Muscle layer of duodenum (tissue), 2 donors: ENCODE results near the gene ZNF423.
"Not testable (repeated sequence)": the region's sequence is repeated elsewhere in the genome, so short reads cannot be mapped to it uniquely, and the experiment has no call there.

ENCODE experiments used
- H3K27ac ChIP-seq: one replicate; pipeline ENCODE4 v1.7.0; 2013; ENCODE audit warnings: mild to moderate bottlenecking, low read length
- H3K27me3 ChIP-seq: one replicate; pipeline ENCODE4 v1.7.0; 2013; ENCODE audit warnings: low read depth, mild to moderate bottlenecking, control low read depth, low read length
- H3K36me3 ChIP-seq, 2 donors: one replicate each; pipeline ENCODE4 v1.7.0; 2013; ENCODE audit warnings: low read length in 2 of 2, control low read depth in 1 of 2, mild to moderate bottlenecking in 1 of 2; ENCODE audit not compliant: insufficient read depth in 2 of 2, control insufficient read depth in 1 of 2
- H3K4me1 ChIP-seq, 2 donors: one replicate each; pipeline ENCODE4 v1.7.0; 2013; ENCODE audit warnings: low read length in 2 of 2, mild to moderate bottlenecking in 2 of 2, control low read depth in 1 of 2, moderate library complexity in 1 of 2; ENCODE audit not compliant: insufficient read depth in 2 of 2, control insufficient read depth in 1 of 2
- H3K4me3 ChIP-seq, 2 donors: one replicate each; pipeline ENCODE4 v1.7.0; 2013; ENCODE audit warnings: low read length in 2 of 2, low read depth in 1 of 2, mild to moderate bottlenecking in 1 of 2
- H3K9me3 ChIP-seq, 2 donors: one replicate each; pipeline ENCODE4 v1.7.0; 2013; ENCODE audit warnings: low read length in 2 of 2, control low read depth in 1 of 2, mild to moderate bottlenecking in 1 of 2; ENCODE audit not compliant: control insufficient read depth in 1 of 2
- donor health status: healthy.

Gene ZNF423

DNA sequence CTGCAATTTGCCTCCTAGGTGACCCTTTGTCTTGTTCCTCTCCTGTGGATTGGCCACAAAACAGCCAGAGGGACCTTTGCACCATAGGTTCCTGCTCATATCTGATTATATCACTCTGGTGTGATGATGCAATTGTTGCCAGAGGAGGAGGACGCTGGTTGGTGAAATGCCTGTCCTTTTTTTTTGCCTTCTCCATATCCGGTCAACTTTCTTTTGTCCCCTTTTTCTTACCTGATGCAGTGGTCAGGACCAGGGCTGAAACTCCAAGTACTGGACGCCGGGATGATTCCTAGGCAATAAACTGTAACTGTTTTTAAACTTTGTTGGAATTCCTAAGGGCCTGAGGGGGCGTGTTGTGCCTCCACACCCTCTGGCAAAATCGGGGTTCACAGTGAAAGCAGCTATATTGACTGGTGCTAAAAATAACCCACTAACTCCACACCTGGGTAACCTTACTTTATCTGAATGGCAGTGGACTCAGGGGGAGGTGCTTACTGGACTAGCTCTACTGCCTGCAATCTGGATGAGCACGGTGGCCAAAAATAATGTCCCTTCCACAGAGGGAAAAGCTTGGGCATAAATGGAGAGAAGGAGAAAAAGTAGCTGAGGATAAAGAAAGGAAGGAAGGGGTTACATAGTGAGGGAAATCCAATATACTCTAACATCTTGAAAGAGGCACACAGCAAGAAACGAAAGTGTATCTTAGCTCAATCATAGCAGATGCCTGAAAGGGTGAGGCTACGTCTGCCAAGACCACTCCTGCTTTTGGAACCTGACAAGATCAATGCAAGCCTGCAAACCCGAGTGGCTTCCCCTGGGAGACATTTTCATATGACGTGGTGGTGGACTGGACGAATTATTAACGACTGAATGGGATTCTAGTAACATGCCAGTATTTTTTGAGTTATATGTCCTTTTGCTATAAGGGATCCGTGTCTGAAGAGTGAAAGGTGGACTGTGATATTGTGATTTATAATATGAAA, 28.4 kb upstream of the ZNF423 start:
- no peak overlapping the region for H3K27ac ChIP-seq
- no peaks in the 10 kb centered on the region for H3K9me3 ChIP-seq
- no peaks in the 10 kb centered on the region for H3K36me3 ChIP-seq
- no peaks in the 10 kb centered on the region for H3K4me1 ChIP-seq
- no peaks in the 10 kb centered on the region for H3K27me3 ChIP-seq
- H3K4me3 ChIP-seq: no peak overlapping the region

DNA sequence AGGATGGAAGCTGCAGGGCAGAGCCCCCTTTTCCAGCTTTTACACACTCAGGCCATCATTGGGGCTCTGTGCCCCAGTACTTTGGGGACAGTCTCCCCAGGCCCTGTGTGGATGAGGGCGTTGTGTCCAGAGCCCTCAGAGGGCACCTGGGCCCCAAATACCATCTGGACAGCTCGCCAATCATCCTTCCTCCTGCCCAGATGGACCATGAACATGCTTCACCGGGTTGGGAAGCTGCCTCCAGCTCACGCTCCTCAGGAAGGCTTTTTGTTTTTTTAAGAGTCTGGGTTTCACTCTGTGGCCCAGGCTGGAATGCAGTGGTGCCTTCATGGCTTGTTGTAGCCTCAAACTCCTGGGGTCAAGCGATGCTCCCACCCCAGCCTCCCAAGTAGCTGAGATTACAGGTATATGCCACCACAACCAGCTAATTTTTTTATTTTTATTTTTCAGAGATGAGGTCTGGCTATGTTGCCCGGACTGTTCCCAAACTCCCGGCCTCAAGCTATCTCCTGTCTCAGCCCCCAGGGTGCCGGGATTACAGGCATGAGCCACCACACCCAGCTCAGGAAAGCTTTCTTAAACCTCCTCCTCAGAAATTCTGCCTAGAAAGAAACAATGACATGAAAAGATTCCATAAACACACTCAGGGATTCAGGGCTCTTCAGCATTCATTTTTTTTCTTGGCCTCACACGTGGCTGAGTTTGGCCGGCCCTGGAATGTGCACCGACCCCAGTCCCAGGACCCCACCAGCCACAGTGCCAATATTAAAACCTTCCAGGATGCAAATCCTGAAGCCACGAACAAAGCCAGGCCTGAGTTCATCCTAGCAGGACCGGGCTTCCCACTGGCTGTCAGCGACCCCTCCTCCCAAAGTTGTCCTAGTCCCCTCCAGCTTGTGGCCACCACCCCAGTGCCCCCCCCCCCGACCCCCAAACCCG, 27.4 kb upstream of the ZNF423 start:
- Histone ChIP-seq H3K9me3 (no peaks in the 10 kb centered on the region), H3K36me3 (no peaks in the 10 kb centered on the region), H3K4me3 (no peak overlapping the region), H3K27me3 (no peaks in the 10 kb centered on the region), H3K27ac (no peak overlapping the region), H3K4me1 (no peaks in the 10 kb centered on the region)

DNA sequence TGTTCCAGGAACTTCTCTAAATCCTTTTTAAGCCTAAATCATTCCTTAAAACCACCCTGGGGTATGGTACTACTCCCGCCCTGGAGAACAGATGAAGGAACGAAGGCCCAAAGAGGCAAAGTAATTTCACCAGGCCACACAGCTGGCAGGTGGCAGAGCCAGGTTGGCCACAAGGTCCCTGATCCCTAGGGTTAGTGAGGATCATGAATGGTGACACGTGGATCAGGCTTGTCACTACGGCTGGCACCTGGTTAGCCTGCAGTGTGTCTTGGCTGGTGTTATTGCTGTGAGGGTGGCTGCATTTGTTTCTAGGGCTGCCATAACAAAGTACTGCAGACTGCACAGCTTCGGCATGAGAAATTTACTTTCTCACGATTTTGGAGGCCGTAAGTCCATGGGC, 26.0 kb upstream of the ZNF423 start:
- Histone ChIP-seq H3K4me3 (no peak overlapping the region), H3K27ac (no peak overlapping the region), H3K9me3 (no peaks in the 10 kb centered on the region), H3K4me1 (no peaks in the 10 kb centered on the region), H3K27me3 (no peaks in the 10 kb centered on the region), H3K36me3 (no peaks in the 10 kb centered on the region)

DNA sequence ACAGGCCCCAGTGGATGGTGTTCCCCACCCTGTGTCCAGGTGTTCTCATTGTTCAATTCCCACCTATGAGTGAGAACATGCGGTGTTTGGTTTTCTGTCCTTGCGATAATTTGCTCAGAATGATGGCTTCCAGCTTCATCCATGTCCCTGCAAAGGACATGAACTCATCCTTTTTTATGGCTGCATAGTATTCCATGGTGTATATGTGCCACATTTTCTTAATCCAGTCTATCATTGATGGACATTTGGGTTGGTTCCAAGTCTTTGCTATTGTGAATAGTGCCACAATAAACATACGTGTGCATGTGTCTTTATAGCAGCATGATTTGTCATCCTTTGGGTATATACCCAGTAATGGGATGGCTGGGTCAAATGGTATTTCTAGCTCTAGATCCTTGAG, 22.6 kb upstream of the ZNF423 start:
- not testable (repeated sequence) for H3K9me3 ChIP-seq, H3K27me3 ChIP-seq, H3K4me3 ChIP-seq, H3K27ac ChIP-seq, H3K4me1 ChIP-seq, H3K36me3 ChIP-seq

DNA sequence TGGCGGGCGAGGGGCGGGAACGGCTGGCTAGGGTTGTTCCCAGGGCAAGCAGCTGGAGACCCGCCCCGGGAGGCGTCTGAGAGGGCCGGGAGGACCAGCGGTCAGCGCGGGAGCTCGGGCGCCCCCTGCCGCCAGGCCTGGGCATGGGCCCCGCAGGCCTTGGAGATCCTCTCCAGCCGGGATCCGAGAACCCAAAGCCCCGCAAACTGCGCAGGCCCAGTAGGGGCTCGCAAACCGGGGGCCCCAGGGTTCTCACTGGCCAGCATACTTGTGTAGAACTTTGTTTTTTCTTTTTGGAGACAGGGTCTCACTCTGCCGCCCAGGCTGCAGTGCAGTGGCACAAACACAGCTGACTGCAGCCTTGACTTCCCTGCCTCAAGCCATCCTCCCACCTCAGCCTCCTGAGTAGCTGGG, 20.8 kb upstream of the ZNF423 start:
- H3K27ac ChIP-seq: no peak overlapping the region

DNA sequence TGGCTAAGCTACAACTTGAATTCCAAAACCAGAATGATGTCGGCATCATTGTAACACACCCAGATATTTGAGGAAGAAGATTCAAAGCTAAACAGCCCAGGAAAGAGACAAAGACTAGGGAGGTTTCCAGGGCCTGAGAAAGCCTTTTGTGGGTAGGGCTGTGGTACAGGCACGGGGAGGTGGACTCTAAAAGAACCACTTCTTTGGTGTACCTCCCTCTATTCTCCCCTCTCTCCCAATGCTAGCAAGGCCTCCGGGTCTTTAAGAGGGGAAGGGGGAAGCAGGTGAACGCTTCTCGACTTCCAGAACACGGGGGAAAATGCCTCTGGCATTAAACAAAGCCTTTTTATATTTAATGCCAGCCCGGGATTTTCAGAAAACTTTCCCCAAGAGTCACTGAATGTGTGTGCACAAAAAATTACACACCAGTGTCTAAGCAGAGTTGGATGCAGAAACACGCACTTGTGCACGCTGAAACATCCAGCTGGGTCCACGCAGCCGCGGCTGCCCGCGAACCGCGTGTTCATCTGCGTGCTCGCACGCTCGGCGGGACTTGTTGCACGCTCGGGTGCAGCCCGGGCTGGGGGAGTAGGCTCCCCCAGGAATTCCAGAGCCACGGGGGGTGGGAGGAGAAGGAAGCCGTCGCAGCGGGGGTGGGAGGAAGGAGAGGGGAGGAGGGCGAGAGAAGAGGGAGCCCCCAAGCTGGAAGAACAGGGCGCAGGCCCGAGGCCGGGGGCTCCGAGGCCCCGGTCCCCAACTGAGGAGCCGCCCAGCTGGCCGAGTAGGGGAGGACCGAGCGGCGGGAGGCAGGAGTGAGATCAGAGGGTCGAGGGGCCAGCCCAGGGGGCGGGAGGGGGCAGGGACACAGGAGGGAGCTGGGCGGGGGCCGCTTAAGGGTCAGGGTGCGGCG, 20.1 kb upstream of the ZNF423 start:
- Histone ChIP-seq H3K4me3 (peak overlapping the region in 1 of 2 donors; percentile 55), H3K9me3 (no peaks in the 10 kb centered on the region), H3K4me1 (peaks cover 0 to 8% of the 10 kb centered on the region in 2 donors), H3K27me3 (no peaks in the 10 kb centered on the region), H3K36me3 (no peaks in the 10 kb centered on the region), H3K27ac (no peak overlapping the region)

More for the DNA sequence above, 20.8 kb upstream of the ZNF423 start:
- H3K4me3 ChIP-seq: peak overlapping the region in 1 of 2 donors; percentile 55
- H3K4me1 ChIP-seq: peaks cover 0 to 8% of the 10 kb centered on the region in 2 donors
- H3K36me3 ChIP-seq: no peaks in the 10 kb centered on the region
- no peaks in the 10 kb centered on the region for H3K9me3 ChIP-seq
- no peaks in the 10 kb centered on the region for H3K27me3 ChIP-seq

DNA sequence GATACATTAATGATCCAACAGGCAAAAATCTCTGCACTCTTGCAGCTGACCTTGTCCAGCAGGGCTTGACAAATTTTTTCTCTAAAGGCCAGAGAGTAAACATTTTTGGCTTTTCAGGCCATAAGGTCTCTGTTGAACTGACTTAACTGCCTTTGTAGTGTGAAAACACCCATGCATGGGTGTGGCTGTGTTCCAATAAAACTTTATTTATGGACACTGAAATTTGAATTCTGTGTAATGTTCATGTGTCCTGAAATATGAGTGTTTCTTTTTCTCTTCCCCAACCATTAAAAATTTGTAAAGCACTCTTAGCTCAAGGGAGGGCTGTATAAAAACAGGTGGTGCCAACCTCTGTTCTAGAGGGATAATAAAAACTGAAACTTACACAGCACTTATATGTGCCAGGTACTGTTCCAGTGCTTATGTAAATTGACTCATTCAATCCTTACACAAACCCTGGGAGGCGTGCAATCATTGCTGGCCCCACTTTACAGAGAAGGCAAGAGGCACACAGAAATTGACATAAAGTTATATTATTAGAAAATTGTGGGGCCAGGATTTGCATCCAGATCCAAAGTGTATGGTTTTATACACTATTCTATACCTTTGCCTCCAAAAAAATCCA, 18.8 kb upstream of the ZNF423 start:
- Histone ChIP-seq H3K9me3 (no peaks in the 10 kb centered on the region), H3K27ac (no peak overlapping the region), H3K27me3 (no peaks in the 10 kb centered on the region), H3K36me3 (no peaks in the 10 kb centered on the region), H3K4me1 (peaks cover 0 to 8% of the 10 kb centered on the region in 2 donors), H3K4me3 (no peak overlapping the region)

DNA sequence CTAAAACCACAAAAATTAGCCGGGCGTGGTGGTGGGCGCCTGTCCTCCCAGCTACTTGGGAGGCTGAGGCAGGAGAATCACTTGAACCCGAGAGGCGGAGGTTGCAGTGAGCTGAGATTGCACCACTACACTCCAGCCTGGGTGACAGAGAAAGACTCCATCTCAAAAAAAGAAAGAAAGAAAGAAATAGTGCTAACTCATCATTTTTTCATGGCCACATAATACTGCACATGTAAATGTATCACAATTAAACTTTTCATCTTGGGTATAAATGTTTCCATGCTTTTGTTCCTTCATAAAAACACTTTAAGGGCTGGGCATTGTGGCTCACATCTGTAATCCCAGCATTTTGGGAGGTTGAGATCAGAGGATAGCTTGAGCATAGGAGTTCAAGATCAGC, 15.9 kb upstream of the ZNF423 start:
- not testable (repeated sequence) for H3K9me3 ChIP-seq, H3K4me3 ChIP-seq, H3K27ac ChIP-seq, H3K27me3 ChIP-seq, H3K36me3 ChIP-seq
- peaks cover 0 to 11% of the 10 kb centered on the region in 2 donors for H3K4me1 ChIP-seq

DNA sequence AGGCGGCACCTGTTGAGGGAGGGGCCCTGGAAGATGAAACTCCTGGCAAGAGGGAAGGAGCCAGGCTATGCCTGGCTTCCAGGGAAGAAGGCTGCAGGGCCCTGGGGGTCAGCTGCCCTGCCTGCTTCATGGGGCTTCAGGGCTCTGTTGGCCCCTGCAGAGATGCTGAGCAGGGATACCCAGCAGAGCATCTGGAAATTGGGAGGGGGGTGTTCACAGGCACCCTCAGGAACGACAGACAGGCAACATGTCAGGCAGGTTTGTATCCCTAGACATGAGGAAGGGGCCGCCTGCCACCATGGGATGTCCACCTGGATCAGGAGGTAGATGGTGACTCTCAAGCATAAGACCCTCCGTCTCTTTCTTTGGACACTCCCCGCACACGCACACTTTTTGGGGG, 13.8 kb upstream of the ZNF423 start:
- no peaks in the 10 kb centered on the region for H3K9me3 ChIP-seq
- no peak overlapping the region for H3K4me3 ChIP-seq
- H3K27ac ChIP-seq: no peak overlapping the region
- H3K4me1 ChIP-seq: peaks cover 0 to 10% of the 10 kb centered on the region in 2 donors
- no peaks in the 10 kb centered on the region for H3K36me3 ChIP-seq
- no peaks in the 10 kb centered on the region for H3K27me3 ChIP-seq

DNA sequence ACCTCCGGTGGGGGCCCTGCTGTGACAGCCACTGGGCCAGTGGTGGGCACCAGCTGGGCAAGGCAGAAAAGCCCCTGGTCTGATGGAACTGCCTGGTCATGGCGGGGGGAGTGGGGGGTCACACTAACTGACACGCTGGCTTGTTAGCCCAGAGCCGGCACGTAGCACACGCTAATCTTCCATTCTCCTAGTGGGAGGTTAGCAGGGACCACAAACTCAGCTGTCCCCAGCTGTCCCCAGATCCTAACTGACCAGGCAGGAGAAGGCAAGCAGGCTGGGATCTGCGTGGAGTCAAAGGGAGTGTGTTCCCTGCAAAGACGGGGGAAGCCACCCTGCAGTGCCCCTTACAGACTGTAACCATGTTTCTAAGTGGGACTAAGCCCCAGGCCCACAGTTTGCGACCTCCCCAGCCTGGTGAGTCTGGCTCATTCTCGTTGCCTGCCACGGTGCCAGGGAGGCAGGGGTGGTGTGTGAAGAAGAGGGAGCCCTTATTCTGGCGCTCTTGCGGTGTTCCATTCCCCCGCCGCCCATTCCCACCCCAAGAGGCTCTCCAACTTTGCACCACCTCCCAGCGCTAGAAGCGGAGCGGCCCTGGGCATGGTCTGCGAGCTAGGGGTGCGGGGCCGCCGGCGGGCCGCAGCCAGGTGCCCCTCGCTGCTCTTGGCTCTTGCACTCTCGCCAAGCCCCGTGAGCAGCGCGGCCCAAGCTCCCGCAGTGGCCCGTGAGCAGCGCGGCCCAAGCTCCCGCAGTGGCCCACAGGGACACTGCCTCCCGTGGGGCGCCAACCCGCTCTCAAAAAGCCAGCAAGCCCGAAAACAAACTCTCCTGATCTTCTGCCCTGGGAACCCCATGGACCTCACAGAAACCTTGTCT, 12.1 kb upstream of the ZNF423 start:
- Histone ChIP-seq H3K9me3 (no peaks in the 10 kb centered on the region), H3K4me3 (no peak overlapping the region), H3K4me1 (peaks cover 0 to 10% of the 10 kb centered on the region in 2 donors), H3K27ac (no peak overlapping the region), H3K27me3 (no peaks in the 10 kb centered on the region), H3K36me3 (no peaks in the 10 kb centered on the region)
